NCI-H2227 (cell line): Measurements from ENCODE around the gene OR4K2.
"Not testable (repeated sequence)": the region's sequence is repeated elsewhere in the genome, so short reads cannot be mapped to it uniquely, and the experiment has no call there.

Source experiments
- DNase-seq: peaks from one replicate; lab custom pipeline; 2025; ENCODE audit not compliant: unreplicated experiment; lab: John Stamatoyannopoulos, UW

The OR4K2 gene, protein sequence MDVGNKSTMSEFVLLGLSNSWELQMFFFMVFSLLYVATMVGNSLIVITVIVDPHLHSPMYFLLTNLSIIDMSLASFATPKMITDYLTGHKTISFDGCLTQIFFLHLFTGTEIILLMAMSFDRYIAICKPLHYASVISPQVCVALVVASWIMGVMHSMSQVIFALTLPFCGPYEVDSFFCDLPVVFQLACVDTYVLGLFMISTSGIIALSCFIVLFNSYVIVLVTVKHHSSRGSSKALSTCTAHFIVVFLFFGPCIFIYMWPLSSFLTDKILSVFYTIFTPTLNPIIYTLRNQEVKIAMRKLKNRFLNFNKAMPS

DNA sequence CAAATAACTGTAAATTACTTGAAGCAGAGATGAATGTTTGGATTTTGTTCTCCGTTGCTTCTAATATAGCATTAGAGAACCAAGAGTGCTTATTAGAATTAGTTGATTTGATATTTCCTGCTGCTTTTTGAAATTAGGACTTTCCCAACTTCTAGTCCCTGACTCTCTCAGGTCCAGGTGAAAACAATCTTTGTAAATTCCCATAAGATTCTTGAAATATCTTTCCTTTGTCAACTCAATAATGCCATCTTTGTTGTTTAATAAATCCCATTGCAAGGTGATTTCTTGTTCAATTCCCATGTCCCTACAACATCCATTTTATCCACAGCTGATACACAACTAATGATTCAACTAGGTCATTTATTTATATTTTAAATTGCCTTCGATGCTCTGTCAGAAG is at the start of gene OR4K2:
TSS of gene OR4K2 (plus strand) at position 301 of the 400 bp plus-strand sequence. CDS start 1,126 bp downstream, outside the sequence.
- no peak for DNase-seq

DNA sequence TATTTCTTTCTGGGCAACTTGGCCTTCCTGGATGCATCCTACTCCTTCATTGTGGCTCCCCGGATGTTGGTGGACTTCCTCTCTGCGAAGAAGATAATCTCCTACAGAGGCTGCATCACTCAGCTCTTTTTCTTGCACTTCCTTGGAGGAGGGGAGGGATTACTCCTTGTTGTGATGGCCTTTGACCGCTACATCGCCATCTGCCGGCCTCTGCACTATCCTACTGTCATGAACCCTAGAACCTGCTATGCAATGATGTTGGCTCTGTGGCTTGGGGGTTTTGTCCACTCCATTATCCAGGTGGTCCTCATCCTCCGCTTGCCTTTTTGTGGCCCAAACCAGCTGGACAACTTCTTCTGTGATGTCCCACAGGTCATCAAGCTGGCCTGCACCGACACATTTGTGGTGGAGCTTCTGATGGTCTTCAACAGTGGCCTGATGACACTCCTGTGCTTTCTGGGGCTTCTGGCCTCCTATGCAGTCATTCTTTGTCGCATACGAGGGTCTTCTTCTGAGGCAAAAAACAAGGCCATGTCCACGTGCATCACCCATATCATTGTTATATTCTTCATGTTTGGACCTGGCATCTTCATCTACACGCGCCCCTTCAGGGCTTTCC is 47.2 kb upstream of the OR4K2 start:
- not testable (repeated sequence) for DNase-seq

DNA sequence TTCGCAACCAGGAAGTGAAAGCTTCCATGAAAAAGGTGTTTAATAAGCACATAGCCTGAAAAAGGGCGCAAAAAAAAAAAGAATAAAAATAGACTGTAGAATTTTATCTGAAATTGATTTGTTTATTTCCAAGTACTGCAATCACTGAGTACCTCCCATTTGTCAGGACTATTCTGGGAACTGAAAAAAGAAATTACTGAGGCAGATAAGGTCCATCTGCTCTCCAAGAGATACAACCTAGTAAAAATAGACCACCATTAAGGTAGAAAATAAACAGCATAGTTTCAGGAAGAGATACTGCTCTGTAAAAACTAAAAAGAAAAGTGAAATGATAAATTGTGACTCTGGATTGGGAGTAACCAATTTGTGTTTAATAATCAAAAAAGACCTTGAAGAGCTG is 46.6 kb upstream of the OR4K2 start:
- no peak for DNase-seq

DNA sequence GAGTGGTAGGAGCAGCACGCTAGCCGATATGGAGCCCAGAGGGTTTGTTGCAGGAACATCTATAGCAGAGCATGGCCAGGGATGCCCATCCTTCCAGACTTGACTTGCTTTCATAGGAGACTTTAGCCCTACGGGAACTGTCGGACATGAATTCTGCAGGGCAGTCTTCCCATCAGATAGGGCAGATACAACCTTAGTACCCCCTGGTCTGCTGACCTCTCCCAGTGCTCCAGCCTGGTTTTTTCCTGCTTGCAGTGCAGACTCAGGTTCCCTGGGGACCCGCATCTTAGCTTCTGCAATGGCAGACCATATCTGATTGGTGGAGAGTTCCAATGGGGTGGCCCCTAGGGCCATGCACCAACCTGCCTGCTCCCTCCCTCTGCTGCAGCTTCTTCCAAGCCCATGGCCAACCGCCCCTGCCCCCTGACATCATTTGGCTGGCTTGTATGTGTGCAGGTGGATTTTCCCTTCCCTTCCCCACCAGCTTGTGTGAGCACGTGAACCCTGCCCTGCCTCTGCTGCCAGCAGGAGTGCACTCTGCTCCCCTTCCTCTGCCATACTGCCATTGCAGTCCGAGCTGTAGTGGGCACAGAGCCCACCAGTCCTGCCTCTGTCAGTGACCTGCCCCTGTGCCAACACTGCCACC is 40.6 kb upstream of the OR4K2 start:
- DNase-seq = not testable (repeated sequence)

DNA sequence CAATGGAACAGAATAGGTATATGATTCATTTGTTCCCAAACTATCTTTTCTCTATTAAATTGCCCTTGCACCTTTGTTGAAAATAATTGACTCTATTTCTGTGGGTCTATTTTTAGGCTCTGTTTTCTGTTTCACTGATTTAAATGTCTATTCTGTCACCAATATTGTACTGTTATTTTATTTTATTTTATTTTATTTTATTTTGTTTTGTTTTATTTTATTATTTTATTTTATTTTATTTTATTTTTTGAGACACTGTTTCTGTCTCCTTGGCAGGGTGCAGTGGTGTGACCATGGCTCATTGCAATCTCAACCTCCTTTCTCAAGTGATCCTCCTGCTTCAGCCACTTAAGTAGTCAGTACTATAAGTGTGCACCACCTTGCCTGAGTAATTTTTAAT is 36.5 kb upstream of the OR4K2 start:
- no peak for DNase-seq

DNA sequence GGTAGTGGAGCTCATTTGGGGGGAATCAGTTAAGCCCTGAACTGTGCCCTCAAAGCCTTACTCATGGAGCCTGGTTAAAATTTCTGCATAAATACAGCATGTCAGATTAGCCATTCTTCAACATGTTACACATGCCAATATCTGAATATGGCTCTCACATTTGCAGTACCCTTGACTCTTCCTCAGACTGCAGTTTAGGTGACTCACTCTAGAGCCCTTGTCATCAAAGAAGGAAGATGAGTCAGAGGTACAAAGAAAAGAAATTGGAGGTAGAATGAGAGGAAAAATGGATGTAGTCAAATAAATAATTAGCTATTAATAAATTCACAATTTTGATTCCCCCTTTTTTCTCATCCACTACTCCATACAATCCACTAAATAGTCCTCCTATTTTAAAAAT is 23.6 kb upstream of the OR4K2 start:
- DNase-seq = no peak

DNA sequence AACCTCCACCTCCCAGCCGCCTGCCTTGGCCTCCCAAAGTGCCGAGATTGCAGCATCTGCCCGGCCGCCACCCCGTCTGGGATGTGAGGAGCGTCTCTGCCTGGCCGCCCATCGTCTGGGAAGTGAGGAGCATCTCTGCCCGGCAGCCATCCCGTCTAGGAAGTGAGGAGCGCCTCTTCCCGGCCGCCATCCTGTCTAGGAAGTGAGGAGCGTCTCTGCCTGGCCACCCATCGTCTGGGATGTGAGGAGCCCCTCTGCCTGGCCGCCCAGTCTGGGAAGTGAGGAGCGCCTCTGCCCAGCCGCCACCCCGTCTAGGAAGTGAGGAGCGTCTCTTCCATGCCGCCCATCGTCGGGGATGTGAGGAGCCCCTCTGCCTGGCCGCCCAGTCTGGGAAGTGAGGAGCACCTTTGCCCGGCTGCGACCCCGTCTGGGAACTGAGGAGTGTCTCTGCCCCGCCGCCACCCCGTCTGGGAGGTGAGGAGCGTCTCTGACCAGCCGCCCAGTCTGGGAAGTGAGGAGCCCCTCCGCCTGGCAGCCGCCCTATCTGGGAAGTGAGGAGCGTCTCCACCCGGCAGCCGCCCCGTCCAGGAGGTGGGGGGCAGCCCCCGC is 8.8 kb upstream of the OR4K2 start:
- not testable (repeated sequence) for DNase-seq

DNA sequence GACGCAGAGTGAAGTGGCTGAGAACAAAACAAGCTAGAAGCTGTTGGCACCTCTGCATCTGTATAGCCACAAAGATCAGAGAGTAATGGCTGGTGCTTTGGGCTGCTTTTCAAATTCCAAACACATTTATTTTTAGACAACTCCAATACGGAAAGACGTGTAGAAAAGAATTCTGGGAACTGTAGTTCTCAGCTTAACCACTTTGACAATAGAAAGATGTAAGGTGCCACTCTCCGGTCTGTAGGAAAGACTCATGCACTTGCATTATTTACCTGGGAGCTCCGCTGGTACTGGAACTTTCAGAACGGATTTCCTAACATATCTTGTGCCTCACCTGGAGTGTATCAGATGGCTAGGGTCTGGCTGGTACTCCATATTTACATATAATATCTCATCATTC is 1.8 kb upstream of the OR4K2 start:
- no peak for DNase-seq

DNA sequence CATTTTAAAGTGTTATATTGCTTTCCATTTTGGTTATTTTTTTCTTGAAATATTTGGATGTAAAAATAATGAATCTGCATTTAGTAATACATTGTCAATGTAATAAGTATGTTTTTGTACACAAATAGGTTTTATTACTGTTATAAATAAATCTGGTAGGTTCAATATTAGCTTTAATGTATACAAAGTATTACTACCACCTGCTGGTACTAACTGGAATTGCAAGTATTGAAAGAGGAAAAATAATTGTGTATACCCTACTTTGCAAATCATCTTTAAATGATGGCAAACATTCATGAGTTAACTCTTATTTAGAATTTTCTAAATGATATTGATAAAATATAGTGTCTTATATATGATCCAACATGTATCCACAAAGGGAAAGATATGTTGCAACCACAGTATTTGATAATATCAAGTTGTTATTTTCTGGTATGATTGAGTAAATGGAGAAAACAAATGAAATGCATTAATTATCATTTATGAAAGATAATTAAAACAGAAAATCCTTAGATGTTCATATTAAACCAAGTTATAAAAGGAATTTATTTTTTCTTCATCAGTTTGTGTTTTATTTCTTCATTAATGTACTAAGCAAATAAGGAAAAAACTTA is 3.2 kb downstream of the OR4K2 start:
- no peak for DNase-seq

DNA sequence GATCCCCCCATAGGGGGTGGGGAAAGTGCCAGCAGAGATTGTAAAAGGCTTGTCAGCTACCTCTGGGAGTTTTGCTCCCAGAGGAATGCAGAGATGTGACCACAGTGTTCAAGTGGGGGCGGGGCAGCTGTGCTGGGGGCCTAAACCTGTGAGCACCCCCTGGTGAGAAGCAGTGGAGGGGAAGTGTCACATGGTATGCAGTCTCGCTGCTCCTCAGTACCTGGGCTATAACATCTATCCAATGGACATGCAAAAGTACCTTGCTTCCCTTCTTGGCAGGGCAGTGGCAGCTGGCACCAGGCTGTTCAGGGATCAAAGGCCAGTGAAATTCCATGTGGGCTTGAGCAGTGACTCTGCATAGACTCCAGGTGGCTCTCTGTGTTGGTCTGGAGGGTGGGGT is 20.3 kb downstream of the OR4K2 start:
- DNase-seq = no peak

DNA sequence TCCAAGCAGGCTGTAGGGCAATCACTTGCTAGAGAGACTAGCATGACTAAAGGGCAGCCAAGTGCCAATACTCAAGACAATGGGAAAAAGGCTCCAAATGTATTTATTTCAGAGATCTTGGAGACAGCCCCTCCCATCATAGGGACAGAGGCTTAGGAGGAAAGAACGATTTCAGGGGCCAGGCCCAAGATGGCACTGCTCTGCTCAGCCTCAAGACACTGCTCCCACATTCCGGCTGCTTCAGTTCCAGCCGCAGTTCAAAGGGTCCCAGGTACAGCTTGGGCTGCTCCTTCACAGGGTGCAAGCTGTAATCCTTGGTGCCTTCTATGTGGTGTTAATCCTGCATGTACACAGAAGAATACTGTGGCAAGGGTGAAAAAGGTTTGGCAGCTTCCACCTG is 26.1 kb downstream of the OR4K2 start:
- no peak for DNase-seq

DNA sequence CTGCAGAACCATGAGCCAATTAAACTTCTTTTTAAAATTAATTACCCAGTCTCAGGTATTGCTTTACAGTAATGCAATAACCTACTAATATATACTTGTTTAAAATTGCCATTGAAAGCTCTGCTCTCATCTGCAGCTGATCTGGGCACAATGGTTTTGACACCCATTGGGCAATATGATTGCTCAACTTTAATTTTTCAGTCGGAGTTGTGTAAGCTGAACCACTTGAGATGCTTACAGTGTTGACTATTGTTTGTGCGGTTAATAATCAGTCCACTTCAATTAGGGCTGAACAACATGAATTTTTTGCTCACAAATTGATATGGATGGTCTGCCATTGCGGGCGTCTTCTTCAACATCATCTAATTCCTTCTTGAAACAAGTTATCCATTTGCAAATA is 27.5 kb downstream of the OR4K2 start:
- no peak for DNase-seq

DNA sequence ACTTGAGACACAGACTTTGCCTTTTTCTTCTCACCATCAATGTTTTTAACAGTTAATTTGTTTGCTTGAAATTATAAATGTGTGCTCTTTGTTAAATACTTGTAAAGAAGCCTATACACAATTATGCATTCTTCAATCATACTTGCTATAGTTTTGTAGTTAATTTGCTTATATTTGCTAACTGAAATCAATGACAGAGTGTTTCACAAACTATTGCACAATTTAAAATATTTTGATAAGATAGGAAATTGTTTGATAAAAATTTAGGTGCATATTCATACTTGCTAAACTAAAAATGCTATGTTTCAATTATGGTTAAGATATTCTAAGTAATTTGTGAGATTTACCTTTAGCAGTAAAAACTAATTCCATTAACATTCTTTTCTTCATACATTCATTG is 31.7 kb downstream of the OR4K2 start:
- no peak for DNase-seq

DNA sequence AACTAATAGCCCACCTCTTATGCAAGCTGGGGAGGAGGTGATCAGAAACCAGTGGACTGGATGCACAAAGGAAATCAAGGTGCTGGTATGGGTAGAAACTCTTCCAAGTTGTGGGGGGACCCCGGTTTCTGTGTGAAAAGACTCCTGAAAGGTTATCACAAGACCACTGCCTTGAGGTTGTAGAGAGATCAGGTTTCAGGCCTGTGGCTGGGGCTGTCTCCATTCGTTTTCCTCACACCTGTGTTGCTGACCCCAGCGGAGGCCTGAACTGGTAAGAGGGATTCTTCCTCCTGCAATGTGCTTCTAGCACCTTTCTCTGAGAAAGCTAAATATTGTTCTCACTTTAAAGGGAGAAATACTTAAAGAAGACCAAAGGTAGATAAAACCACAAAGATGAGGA is 36.2 kb downstream of the OR4K2 start:
- no peak for DNase-seq

DNA sequence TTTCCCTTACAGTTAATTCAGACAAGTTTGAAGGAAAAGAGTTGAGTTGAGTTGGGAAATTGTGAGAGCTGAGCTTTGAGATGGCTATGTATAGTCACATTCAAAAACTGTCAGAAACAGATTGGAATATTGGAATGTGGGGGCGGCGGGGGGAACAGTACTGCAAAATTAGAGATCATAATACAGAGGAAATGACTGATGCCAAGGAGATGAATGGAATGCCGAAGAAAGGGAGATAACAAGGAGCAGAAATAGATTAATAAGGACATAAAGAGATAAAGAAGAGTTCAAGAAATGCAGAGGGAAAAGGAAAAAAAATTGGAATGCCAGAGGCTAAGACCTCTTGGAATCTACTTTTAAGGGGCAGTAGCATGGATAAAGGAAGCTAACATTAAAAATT is 42.3 kb downstream of the OR4K2 start:
- no peak for DNase-seq

DNA sequence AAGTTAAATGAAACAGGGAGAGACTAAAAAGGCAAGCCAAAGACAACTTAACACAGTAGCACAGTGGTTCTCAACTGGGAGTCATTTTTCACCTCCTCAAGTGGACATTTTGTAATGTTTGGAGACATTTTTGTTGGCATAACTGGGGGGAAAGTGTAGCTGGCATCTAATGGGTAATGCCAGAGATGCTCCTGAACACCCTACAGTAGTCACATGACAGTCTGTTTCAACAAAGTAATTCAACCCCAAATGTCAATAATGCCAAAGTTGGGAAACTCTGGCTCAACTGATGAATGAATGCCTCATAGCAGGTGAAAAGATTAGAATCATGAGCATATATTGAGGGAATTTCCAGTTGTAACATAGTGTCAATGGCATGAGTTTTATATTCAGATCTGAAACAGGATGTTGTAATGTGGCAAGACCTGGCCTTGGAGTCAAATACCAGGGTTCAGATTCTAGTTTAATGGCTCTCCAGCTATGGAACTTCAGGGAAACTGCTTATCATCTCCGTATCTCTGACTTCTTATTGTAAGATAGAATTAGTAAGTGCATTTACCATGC is 43.1 kb downstream of the OR4K2 start:
- no peak for DNase-seq

DNA sequence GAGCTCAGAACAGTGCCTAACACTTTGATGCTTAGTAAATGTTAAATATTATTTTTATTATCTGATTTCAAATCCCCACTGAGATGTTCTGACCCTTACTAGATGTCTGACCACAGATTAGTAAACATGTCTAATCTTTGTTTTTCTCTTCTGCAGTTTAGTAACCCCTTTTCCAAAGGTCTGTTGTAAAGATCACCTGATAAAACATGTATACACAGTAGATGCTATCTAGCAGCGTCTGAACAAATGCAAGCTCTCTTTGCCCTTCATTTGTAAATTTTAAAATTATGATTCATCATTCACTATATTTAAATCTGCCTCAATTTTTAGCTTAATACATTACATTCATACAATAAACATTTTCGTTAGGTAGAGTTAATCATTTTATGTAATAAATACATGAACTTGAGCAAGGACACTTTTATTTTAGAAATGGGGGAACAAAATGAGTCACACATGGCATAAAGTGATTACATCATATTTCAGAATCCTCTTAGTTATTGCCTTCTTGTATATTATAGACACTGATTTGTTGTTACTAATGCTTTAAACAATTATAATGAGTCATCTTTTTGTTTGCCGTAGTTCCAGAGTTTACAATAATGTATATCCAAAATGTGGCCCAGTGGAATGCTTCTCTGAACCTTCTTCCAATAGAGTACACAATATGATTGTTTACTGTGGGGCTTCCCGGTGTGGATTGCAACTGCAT is 43.8 kb downstream of the OR4K2 start:
- no peak for DNase-seq

DNA sequence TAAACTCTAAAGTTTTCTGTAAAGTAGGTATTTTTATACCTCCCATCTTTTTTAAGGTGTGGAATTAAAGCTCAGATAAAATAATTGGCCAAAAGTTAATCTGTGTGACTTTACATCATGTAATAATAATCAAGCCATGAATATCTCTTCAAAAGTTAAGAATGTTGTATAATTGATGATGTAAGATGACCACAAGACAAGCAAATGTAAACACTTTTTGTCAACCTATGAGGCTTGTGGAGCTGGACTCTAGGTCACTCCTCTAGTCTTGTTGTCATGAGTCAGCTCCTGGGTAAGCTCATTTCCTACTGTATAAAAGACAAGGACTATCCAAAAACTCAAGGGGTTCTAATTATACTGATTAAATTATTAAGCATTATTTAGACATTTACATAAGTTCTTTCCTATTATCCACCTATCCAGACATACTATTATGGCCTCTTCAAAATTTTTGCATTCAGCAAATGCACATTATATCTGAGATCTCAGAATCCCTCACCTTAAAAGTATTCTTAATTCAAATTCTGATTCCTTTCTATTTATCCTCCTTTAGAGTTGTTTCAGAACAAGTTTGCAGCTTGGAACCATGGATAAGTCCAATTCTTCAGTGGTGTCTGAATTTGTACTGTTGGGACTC is 45.2 kb downstream of the OR4K2 start, which contains the start of gene OR4K5:
TSS of gene OR4K5 (plus strand) at position 587 of the 637 bp plus-strand sequence. CDS start at position 587, 0 bp downstream.
- DNase-seq = no peak

DNA sequence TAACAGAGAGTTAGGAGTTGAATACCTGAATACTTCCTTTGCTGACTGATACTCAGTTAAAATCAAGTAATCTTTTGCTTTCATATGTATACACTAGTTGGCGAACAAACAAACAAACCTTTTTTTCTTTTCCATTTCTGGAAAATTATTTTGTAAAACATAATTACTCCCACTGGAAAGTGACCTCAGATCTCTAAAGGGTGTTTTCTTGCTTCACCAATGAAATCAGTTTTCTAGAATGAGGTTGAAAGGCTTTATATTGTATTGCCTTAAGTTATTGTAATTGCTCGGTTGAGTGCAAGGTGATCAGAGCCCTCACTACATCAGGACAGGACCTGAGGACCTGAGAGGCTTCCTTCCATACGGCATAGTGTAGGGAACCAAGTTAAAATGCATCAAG is 55.7 kb downstream of the OR4K2 start, which contains the start of gene OR4K1:
TSS of gene OR4K1 (plus strand) at position 301 of the 400 bp plus-strand sequence. CDS start 4,750 bp downstream, outside the sequence.
- DNase-seq = no peak
